Breast epithelium (tissue), 3 donors: ENCODE data around the gene TMEM115.

ENCODE experiments used
- POLR2A ChIP-seq: fragments of 450-650 bp; IDR thresholded peaks from one replicate; pipeline ENCODE4 v1.6.1; 2016; ENCODE audit warnings: antibody characterized with exemption, mild to moderate bottlenecking, moderate library complexity
- POLR2AphosphoS5 ChIP-seq, 3 donors: sonication (generic); formaldehyde crosslinking; IDR thresholded peaks; one replicate each; pipeline ENCODE4 v1.6.1; 2017; ENCODE audit warnings: antibody characterized with exemption in 3 of 3
- TF ChIP-seq, protein P1 (sequence below), 3 donors: fragments of 450-650 bp; IDR thresholded peaks; one replicate each; pipeline ENCODE4 v1.5.1; 2016 to 2017; ENCODE audit warnings: antibody characterized with exemption in 3 of 3, mild to moderate bottlenecking in 3 of 3, moderate library complexity in 3 of 3

DNA sequence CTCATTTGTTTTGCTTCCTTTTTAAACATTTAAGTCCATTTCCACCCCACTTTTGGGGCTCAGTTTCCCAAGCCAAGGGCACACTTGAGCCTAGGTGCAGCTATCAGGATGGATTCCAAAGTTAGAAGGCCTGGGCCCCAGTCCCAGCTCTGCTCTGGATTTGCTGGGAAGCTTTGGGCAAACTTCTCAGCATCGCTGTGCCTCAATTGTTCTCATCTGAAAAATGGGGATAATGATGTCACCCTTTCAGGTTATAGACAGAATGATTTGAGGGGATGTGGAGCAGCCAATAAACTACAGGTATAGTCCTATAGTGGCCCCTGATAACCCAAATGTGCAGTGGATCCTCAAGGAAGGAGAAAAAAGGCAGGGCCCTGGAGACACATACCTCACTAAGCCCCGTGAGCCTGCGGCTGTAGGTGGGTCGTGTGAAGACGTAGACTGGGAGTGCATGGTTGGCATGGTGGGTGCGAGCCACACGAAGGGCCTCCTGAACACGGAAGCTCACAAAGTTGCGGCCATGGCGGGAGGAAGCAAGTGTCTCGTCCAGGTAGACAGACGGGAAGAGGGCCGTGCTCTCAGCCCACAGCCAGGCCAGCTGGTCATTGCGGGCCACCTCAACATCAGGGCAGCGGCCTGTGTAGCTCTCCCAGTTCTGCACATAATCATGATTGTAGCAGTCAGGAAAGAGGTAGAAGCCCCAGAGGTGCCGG lies 40.0 kb downstream of the TMEM115 start:
- TF ChIP-seq, protein P1, sequence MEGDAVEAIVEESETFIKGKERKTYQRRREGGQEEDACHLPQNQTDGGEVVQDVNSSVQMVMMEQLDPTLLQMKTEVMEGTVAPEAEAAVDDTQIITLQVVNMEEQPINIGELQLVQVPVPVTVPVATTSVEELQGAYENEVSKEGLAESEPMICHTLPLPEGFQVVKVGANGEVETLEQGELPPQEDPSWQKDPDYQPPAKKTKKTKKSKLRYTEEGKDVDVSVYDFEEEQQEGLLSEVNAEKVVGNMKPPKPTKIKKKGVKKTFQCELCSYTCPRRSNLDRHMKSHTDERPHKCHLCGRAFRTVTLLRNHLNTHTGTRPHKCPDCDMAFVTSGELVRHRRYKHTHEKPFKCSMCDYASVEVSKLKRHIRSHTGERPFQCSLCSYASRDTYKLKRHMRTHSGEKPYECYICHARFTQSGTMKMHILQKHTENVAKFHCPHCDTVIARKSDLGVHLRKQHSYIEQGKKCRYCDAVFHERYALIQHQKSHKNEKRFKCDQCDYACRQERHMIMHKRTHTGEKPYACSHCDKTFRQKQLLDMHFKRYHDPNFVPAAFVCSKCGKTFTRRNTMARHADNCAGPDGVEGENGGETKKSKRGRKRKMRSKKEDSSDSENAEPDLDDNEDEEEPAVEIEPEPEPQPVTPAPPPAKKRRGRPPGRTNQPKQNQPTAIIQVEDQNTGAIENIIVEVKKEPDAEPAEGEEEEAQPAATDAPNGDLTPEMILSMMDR (IDR thresholded peaks at IDR 0.05) = no peak
- TF ChIP-seq POLR2AphosphoS5 (IDR thresholded peaks at IDR 0.05) = no peak
- no peak for TF ChIP-seq POLR2A
